WTC11 (cell line): ENCODE data around the gene NFATC2. TPM values are rescaled to one million over a fixed set of nuclear protein-coding genes. Genes with fewer than 3 reads are reported as not detected.

Experiments used
- ATAC-seq: fragments of 200-7000 bp; cut with Tn5 transposase; 2 replicates; pipeline ENCODE4 v1.10.0; 2021; ENCODE audit warnings: mild to moderate bottlenecking, moderate library complexity
- CTCF ChIA-PET: fragments of 300-600 bp; sonication (Branson Sonifier 250); formaldehyde crosslinking; loops from one replicate; lab custom pipeline; 2021; ENCODE audit warnings: antibody characterized with exemption; lab: Charles Lee
- POLR2A ChIA-PET: fragments of 350-600 bp; sonication (Branson Sonifier 250); formaldehyde crosslinking; loops from one replicate; lab custom pipeline; 2021; ENCODE audit warnings: antibody characterized with exemption; lab: Charles Lee
- DNase-seq: peaks from one replicate; pipeline ENCODE4 v3.0.0; 2021; ENCODE audit warnings: low spot score
- H3K27ac Mint-ChIP-seq: 2 replicates; pipeline ENCODE4 v1.8.0; 2021; ENCODE audit warnings: mixed read lengths
- H3K27me3 Mint-ChIP-seq: 2 replicates; pipeline ENCODE4 v1.8.0; 2021; ENCODE audit warnings: low read depth, mild to moderate bottlenecking, moderate library complexity, mixed read lengths
- H3K36me3 Mint-ChIP-seq: 2 replicates; pipeline ENCODE4 v1.8.0; 2021; ENCODE audit warnings: mixed read lengths
- H3K4me1 Mint-ChIP-seq: 2 replicates; pipeline ENCODE4 v1.8.0; 2022; ENCODE audit warnings: mixed read lengths
- H3K4me3 Mint-ChIP-seq: 2 replicates; pipeline ENCODE4 v1.8.0; 2021; ENCODE audit warnings: mild to moderate bottlenecking, moderate library complexity, mixed read lengths
- H3K9me3 Mint-ChIP-seq: 2 replicates; pipeline ENCODE4 v1.8.0; 2021; ENCODE audit warnings: mixed read lengths
- AR ChIP-seq: fragments of 250-450 bp; sonication (Bioruptor Pico); IDR thresholded peaks from 2 replicates; pipeline ENCODE4 v1.9.0; 2021; ENCODE audit warnings: mild to moderate bottlenecking
- CBFB ChIP-seq: sonication (generic); formaldehyde crosslinking; IDR thresholded peaks from 2 replicates; pipeline ENCODE4 v1.8.1; 2022; ENCODE audit warnings: mild to moderate bottlenecking, low read depth, missing genetic modification reagents
- CTCF ChIP-seq: fragments of 200-600 bp; IDR thresholded peaks from 2 replicates; pipeline ENCODE4 v1.8.0; 2022; ENCODE audit warnings: antibody characterized with exemption
- FOXK1 ChIP-seq: sonication (generic); formaldehyde crosslinking; IDR thresholded peaks from 2 replicates; pipeline ENCODE4 v1.8.0; 2022; ENCODE audit warnings: mild to moderate bottlenecking, moderate library complexity, missing genetic modification reagents
- FOXP4 ChIP-seq: sonication (generic); formaldehyde crosslinking; IDR thresholded peaks from 2 replicates; pipeline ENCODE4 v1.8.0; 2022; ENCODE audit warnings: mild to moderate bottlenecking, missing genetic modification reagents
- JUN ChIP-seq: sonication (generic); formaldehyde crosslinking; IDR thresholded peaks from 2 replicates; pipeline ENCODE4 v1.8.0; 2023; ENCODE audit warnings: mild to moderate bottlenecking, missing genetic modification reagents
- MAX ChIP-seq: sonication (generic); formaldehyde crosslinking; IDR thresholded peaks from 2 replicates; pipeline ENCODE4 v1.8.0; 2022; ENCODE audit warnings: mild to moderate bottlenecking, missing genetic modification reagents
- NFYB ChIP-seq: sonication (generic); formaldehyde crosslinking; conservative IDR thresholded peaks from 2 replicates; pipeline ENCODE4 v1.8.0; 2022; ENCODE audit warnings: low read depth, missing genetic modification reagents
- PRRX2 ChIP-seq: fragments of 250-450 bp; sonication (Bioruptor Pico); IDR thresholded peaks from 2 replicates; pipeline ENCODE4 v1.8.0; 2021; ENCODE audit warnings: mild to moderate bottlenecking
- TEAD4 ChIP-seq: sonication (generic); formaldehyde crosslinking; IDR thresholded peaks from 2 replicates; pipeline ENCODE4 v1.8.0; 2022; ENCODE audit warnings: mild to moderate bottlenecking, missing genetic modification reagents
- USF1 ChIP-seq: sonication (generic); formaldehyde crosslinking; IDR thresholded peaks from 2 replicates; pipeline ENCODE4 v1.8.0; 2022; ENCODE audit warnings: mild to moderate bottlenecking, missing genetic modification reagents
- USF2 ChIP-seq: sonication (generic); formaldehyde crosslinking; IDR thresholded peaks from 2 replicates; pipeline ENCODE4 v1.8.1; 2023; ENCODE audit warnings: mild to moderate bottlenecking, missing genetic modification reagents, moderate library complexity
- ZBTB43 ChIP-seq: sonication (generic); formaldehyde crosslinking; IDR thresholded peaks from 2 replicates; pipeline ENCODE4 v1.8.1; 2023; ENCODE audit warnings: mild to moderate bottlenecking, missing genetic modification reagents
- ZNF219 ChIP-seq: sonication (generic); formaldehyde crosslinking; IDR thresholded peaks from 2 replicates; pipeline ENCODE4 v1.8.0; 2023; ENCODE audit warnings: missing genetic modification reagents, mild to moderate bottlenecking, borderline replicate concordance
- ZNF423 ChIP-seq: fragments of 250-450 bp; sonication (Bioruptor Pico); IDR thresholded peaks from 2 replicates; pipeline ENCODE4 v2.1.2; 2022; ENCODE audit warnings: mild to moderate bottlenecking, moderate library complexity
- ZNF512 ChIP-seq: sonication (generic); formaldehyde crosslinking; IDR thresholded peaks from 2 replicates; pipeline ENCODE4 v1.8.1; 2022; ENCODE audit warnings: missing genetic modification reagents, borderline replicate concordance
- total RNA-seq: library from RNA; stranded (reverse); gene quantifications from 3 replicates; pipeline ENCODE4 v1.2.3, GENCODE V29; 2021

Gene NFATC2
- total RNA-seq, 1 experiment from 2014 or later: 1.7 TPM

GRCh38 chr20:51434580-51435247, 107.8 kb downstream of the NFATC2 start:
- Mint-ChIP-seq H3K9me3 (no peaks in the 10 kb centered on the region), H3K27me3 (no peaks in the 10 kb centered on the region), H3K4me3 (no peak overlapping the region), H3K4me1 (peaks cover 11% of the 10 kb centered on the region; the same call in 1 of the 2 replicates), H3K27ac (no peak overlapping the region), H3K36me3 (no peaks in the 10 kb centered on the region)
- TF ChIP-seq MAX (CRISPR knock-in tag): no peak
- no peak for TF ChIP-seq NFYB
- TF ChIP-seq ZNF219 (CRISPR knock-in tag): no peak
- TF ChIP-seq ZBTB43: no peak
- TF ChIP-seq USF1 (CRISPR knock-in tag): no peak
- TF ChIP-seq FOXK1 (CRISPR knock-in tag): no peak
- TF ChIP-seq ZNF512 (CRISPR knock-in tag): no peak
- no peak for TF ChIP-seq PRRX2
- no peak for TF ChIP-seq AR (CRISPR knock-in tag)
- TF ChIP-seq CBFB (CRISPR knock-in tag): no peak
- no peak for TF ChIP-seq JUN
- no peak for TF ChIP-seq FOXP4 (CRISPR knock-in tag)
- no peak for TF ChIP-seq TEAD4 (CRISPR knock-in tag)
- TF ChIP-seq ZNF423 (CRISPR knock-in tag): no peak
- no peak for TF ChIP-seq USF2 (CRISPR knock-in tag)
- TF ChIP-seq CTCF: no peak
- ATAC-seq: no peak
- DNase-seq: no peak
- POLR2A ChIA-PET: no interaction called here
- CTCF ChIA-PET: interaction anchor here (0.7 to 1.0 kb wide), 2 partner anchors 49 to 189 kb away, joined by 3 to 4 read pairs; no protein-coding TSS in a partner anchor
